Osteoblast (primary cell): ENCODE results near the gene CD4. TPM values are rescaled to one million over a fixed set of nuclear protein-coding genes. Genes with fewer than 3 reads are reported as not detected.

Source experiments
- DNase-seq: peaks from one replicate; pipeline ENCODE4 v3.0.0; 2011; ENCODE audit warnings: low spot score, mixed read lengths; ENCODE audit not compliant: insufficient read length; ENCODE audit errors: missing footprints
- H2AFZ ChIP-seq: 2 replicates; pipeline ENCODE4 v1.6.0; 2011; ENCODE audit warnings: mild to moderate bottlenecking, low read length
- H3K27ac ChIP-seq: 2 replicates; pipeline ENCODE4 v1.5.1; 2011; ENCODE audit warnings: mild to moderate bottlenecking, low read depth, low read length, moderate library complexity
- H3K27me3 ChIP-seq: 2 replicates; pipeline ENCODE4 v1.6.0; 2012; ENCODE audit warnings: mild to moderate bottlenecking, control low read depth, inconsistent platforms, low read length, moderate library complexity; ENCODE audit not compliant: insufficient read depth
- H3K36me3 ChIP-seq: 2 replicates; pipeline ENCODE4 v1.5.1; 2011; ENCODE audit warnings: mild to moderate bottlenecking, low read length, control low read depth, moderate library complexity; ENCODE audit not compliant: insufficient read depth
- H3K4me1 ChIP-seq: 2 replicates; pipeline ENCODE4 v1.5.1; 2011; ENCODE audit warnings: mild to moderate bottlenecking, low read length, control low read depth, moderate library complexity; ENCODE audit not compliant: insufficient read depth
- H3K4me2 ChIP-seq: 2 replicates; pipeline ENCODE4 v1.6.0; 2011; ENCODE audit warnings: mild to moderate bottlenecking, low read length; ENCODE audit not compliant: insufficient read depth
- H3K4me3 ChIP-seq: fragments of 200-600 bp; sonication (generic); 3 replicates; pipeline ENCODE4 v1.5.1; 2012; ENCODE audit warnings: mild to moderate bottlenecking, low read length, inconsistent platforms; ENCODE audit not compliant: insufficient read depth
- H3K79me2 ChIP-seq: 2 replicates; pipeline ENCODE4 v1.6.0; 2012; ENCODE audit warnings: mild to moderate bottlenecking, low read length, control low read depth, inconsistent platforms; ENCODE audit not compliant: insufficient read depth
- H3K9me3 ChIP-seq: 2 replicates; pipeline ENCODE4 v1.5.1; 2011; ENCODE audit warnings: low read depth, low read length, control low read depth
- H4K20me1 ChIP-seq: 2 replicates; pipeline ENCODE4 v1.6.0; 2012; ENCODE audit warnings: mild to moderate bottlenecking, low read length, control low read depth; ENCODE audit not compliant: insufficient read depth
- CTCF ChIP-seq: IDR thresholded peaks from 2 replicates; pipeline ENCODE4 v1.5.1; 2011; ENCODE audit warnings: mild to moderate bottlenecking, low read depth, low read length, moderate library complexity; ENCODE audit errors: extremely low read depth
- total RNA-seq: library from RNA; depleted of rRNA; stranded (reverse); fragments of >200 nt; gene quantifications from 2 replicates; pipeline ENCODE4 v1.2.3, GENCODE V29; 2012

Gene CD4
- total RNA-seq, 1 donor, result 10.9 TPM

- Histone ChIP-seq H3K27me3 (peaks cover 6% of the 10 kb centered on the region), H3K79me2 (no peaks in the 10 kb centered on the region), H3K4me2 (peak overlapping the region; percentile 71), H3K9me3 (no peaks in the 10 kb centered on the region), H3K4me3 (peak overlapping the region; percentile 50), H2AFZ (peak overlapping the region; percentile 82), H3K4me1 (peaks cover 16% of the 10 kb centered on the region), H3K27ac (no peak overlapping the region), H4K20me1 (no peaks in the 10 kb centered on the region), H3K36me3 (no peaks in the 10 kb centered on the region)
- no peak for TF ChIP-seq CTCF
- no peak for DNase-seq
Observed at GRCh38 chr12:6792522-6793201, 3.3 kb downstream of the CD4 start.

- Histone ChIP-seq H3K4me1 (peaks cover 10% of the 10 kb centered on the region), H3K79me2 (no peaks in the 10 kb centered on the region), H4K20me1 (no peaks in the 10 kb centered on the region), H2AFZ (no peak overlapping the region), H3K36me3 (no peaks in the 10 kb centered on the region), H3K4me3 (no peak overlapping the region), H3K9me3 (no peaks in the 10 kb centered on the region), H3K4me2 (no peak overlapping the region), H3K27me3 (peaks cover 6% of the 10 kb centered on the region), H3K27ac (no peak overlapping the region)
- no peak for TF ChIP-seq CTCF
- no peak for DNase-seq
Observed at GRCh38 chr12:6795088-6795487, 5.8 kb downstream of the CD4 start.

- Histone ChIP-seq H3K4me3 (no peak overlapping the region), H3K9me3 (no peaks in the 10 kb centered on the region), H2AFZ (no peak overlapping the region), H3K27ac (no peak overlapping the region), H3K27me3 (peaks cover 6% of the 10 kb centered on the region), H3K36me3 (no peaks in the 10 kb centered on the region), H4K20me1 (no peaks in the 10 kb centered on the region), H3K4me2 (no peak overlapping the region), H3K79me2 (no peaks in the 10 kb centered on the region), H3K4me1 (peaks cover 10% of the 10 kb centered on the region)
- no peak for DNase-seq
- no peak for TF ChIP-seq CTCF
Observed at GRCh38 chr12:6796576-6796975, 7.2 kb downstream of the CD4 start.

GRCh38 chr12:6799147-6799546 is 9.8 kb downstream of the CD4 start:
- H3K27ac ChIP-seq, result no peak overlapping the region
- no peak for TF ChIP-seq CTCF
- H3K79me2 ChIP-seq, result no peaks in the 10 kb centered on the region
- H3K4me1 ChIP-seq, result no peaks in the 10 kb centered on the region
- no peaks in the 10 kb centered on the region for H3K27me3 ChIP-seq
- H3K4me3 ChIP-seq, result no peak overlapping the region
- no peaks in the 10 kb centered on the region for H4K20me1 ChIP-seq
- H3K4me2 ChIP-seq, result no peak overlapping the region
- no peak for DNase-seq
- no peaks in the 10 kb centered on the region for H3K9me3 ChIP-seq
- H2AFZ ChIP-seq, result no peak overlapping the region
- H3K36me3 ChIP-seq, result no peaks in the 10 kb centered on the region
